Hematopoietic multipotent progenitor cell treated with erythropoietin and hydrocortisone succinate and interleukin-3 and kit ligand, for 6 days (in vitro differentiated cells): ENCODE data around the gene PLAU.
"Not testable (repeated sequence)": the region's sequence is repeated elsewhere in the genome, so short reads cannot be mapped to it uniquely, and the experiment has no call there.

Source experiments
- DNase-seq: peaks from one replicate; pipeline ENCODE4 v3.0.0-alpha.2; 2015

PLAU gene

DNA sequence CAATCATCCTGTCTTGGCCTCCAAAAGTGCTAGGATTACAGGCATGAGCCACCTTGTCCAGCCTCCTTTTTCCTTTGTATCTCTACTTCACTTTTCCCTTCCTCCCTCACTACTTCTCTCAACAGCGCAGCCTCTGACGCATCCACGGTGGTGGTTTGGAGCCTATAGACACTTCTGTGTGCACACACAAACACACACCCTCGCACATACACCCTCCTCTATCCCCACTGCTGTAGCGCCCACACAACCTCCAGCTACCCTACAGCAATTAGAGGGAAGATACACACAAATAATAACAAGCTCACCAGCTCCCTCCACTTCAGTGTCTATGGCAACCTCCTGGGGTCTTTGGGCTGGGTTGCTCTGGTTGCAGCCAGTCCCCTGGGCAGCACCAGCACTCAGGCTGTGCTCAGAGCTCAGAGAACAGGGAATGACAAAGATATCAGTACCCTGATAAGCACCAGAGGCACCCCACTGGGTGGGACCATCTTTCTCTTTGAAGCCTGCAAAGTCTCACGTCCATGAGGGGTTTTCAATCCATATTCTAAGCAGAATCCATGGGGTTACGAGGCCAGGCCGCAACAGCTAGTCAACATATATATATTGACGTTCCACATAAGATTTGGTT, 33.3 kb upstream of the PLAU start:
- no peak for DNase-seq

DNA sequence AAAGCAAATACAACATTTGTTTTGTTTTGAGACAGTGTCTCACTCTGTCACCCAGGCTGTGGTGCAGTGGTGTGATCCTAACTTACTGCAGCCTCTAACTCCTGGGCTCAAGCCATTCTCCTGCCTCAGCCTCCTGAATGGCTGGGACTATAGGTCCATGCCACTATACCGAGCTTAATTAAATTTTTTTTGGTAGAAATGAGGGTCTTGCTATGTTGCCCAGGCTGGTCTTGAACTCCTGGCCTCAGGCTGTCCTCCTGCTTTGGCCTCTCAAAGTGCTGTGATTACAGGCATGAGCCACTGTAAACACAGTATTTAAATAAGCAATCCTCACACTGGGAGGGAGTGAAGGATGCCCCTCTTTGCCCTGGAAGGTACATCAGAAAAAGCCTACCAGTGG, 32.6 kb upstream of the PLAU start:
- no peak for DNase-seq

DNA sequence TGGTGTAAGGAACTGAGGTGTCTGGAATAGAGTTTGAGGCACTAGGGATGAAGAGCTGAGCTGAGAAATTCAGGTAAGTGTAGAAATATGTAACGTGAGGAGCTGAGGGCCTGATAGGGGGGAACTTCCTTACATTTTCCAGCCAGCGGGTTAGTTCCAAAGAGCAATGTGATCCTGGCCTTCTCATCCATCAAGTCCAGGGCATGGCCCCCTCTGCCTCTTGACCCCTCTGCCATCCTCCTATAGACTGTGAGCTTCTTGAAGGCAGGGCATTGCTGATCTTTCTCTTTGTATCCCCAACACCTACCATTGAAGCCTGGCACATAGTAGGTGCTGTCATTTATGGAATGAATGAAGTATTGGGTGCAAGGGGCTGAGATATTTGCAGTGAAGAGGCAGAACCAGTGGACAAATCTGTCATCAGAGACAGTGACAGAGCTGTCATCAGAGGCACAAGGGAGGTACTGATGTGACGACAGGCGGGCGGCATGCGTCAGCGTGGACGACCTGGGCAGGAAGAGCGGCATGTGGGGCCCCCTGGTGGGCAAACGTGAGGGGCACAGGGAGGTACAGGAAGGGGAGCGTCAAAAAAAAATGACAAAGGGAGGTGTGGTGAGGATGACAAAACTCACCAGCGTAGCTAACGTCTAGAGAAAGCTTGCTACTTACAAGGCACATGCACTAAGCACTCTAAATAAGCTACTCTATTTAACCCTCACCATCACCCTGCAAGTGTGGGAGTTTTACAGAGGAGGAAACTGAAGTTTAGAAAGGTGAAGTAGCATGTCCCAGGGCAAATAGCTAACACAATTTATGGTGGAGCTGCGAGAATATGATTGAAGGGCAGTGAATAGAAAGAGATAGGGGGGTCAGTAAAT, 31.4 kb upstream of the PLAU start:
- peak; percentile 95 for DNase-seq

DNA sequence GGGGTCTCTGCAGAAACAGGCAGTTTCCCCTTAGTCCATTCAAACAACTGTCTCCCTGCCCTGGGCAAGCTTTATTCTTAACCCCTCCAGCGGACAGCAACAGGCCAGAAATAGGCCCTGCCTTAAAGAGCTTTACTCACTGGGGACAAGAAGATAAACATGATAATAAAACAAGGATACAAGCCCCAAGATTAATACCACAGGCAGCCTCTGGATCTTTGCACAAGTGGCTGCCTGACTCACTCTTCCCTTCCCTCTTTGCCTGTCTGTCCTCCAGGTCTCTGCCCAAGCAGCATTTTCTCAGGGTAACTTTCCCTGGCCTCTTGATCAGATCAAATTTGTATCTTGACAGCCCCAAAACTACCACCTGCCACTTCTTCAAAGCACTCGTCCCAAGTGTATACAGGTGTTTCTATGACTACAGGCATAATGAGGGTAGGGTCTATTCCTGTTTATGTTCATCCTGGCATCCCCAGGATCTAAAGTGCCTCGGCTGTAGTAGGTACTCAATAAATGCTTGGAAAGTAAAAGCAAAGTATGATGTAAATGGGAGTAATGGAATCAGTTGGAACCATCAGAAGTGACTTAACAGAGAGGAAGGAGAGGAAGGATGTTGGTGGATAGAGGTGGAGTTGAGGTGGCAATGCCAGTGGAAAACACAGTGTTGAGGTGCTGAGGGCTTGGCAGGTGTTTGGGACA, 29.6 kb upstream of the PLAU start:
- no peak for DNase-seq

DNA sequence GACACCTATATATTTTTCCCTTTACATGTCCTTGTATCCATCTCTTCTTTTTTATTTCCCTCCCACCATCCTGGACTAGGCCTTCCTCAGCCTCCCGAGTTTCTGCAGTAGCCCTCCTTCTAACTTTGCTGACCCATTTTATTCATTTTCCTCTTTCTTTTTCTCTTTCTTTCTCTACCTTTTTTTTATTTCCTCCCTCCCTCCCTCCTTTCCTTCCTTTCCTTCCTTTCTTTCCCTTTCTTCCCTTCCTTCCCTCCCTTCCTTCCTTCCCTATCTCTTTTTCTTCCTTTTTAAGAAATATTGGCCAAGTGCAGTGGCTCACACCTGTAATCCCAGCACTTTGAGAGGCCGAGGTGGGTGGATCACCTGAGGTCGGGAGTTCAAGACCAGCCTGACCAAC, 26.9 kb upstream of the PLAU start:
- DNase-seq, result no peak

DNA sequence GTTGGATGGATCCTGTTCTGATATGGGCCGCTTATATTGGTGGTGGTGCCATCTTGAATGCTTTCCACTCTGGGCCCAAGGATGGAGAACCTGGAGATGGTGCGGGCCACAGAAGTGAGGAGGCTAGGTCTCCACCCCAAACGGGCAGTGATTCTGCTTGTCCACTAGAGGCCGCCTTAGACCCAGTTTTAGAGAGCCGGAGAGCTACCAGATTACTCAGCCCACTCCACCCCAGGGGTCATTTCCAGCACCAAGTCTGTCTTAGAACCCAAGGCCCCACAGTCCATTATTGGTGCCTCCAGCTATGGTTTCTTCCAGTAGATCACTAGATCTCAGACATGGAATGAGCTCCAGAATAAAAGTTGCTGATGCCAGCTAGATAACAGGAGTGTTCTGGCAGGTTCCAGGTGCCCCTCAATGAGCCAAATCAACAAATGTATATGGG, 24.8 kb upstream of the PLAU start:
- DNase-seq, result peak; percentile 90

DNA sequence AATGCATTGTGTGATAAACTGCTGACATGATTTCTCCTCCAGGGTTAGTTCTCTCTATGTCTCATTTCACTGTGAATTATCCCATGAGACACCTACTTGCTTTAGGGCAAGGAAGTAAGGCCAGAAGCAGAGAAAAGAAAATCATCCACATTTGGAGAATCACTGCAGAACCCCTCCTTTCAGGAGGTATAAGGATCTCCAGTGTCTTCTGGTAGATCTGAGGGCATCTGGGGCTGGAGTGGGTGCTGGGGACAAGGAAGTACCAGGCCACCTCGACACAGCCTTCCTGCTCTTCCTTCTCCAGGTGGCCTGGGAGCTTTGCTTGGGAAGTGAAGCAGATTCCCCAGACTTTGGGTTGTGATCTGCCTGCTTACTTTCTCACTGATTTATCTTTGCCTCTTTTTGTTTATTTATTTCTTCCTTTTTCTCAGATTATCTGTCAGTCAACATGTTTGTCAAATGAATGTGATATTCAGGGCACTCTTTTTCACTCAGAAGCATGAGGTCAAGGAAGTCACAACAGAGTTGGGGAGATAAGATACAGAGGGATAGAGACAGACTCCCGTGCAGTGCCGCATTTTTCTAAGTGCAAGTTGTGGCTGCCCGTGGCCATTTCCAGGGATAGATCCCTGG, 24.2 kb upstream of the PLAU start:
- DNase-seq, result no peak

DNA sequence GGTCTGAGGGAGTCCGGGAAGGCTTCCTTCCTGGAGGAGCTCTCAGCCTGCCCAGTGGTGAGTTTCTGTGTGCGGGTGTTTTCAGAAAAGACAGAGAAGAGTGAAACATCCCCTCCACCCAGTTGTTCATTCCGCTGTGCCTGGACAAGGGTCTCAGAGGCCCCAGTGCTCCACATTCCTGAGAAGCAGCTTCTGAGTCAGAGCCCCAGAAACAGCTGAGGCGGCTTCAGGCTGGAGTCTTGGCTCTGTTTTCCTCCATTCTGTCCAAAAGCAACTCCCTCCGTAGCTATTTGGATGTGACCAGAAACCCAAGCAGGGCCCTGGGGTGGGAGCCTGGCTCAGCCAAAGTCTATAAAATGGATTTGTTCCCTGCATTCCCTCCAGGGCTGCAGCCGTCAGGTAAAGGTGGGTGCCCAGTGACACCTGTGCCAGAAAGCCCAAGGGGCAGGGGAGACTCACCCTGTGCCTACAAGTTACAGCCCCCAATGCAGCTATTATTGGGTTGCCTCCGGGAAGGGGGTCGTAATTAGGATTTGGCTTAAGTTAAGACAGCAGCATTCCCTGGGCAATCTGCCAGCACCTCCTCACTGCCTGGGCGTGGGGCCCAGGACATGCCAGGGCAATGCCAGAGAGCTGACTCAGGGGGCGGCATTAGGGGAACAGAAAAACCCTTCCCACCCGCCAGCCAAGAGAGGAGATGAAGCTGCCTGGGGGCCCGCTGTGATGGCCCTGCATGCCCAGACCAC, 23.5 kb upstream of the PLAU start:
- DNase-seq, result peak; percentile 72

DNA sequence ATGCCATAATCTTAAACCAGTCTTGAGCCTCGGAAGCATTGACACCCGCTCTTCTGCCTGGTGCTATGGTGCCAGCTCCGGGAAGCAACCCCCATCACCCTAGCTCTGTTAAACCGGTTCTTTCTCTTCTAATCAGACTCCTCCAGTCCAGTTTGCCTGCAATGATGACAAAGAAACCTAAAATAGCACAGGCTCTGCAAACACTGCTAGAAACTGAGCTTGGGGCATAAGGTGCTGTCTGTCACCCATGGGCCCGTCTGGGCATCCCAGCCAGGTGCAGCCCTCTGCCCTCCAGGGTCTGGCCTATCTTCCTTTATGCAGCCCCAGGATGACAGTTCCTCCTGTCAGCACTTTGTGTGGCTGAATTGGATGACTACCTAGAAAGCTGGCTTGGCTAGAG, 22.4 kb upstream of the PLAU start:
- no peak for DNase-seq

DNA sequence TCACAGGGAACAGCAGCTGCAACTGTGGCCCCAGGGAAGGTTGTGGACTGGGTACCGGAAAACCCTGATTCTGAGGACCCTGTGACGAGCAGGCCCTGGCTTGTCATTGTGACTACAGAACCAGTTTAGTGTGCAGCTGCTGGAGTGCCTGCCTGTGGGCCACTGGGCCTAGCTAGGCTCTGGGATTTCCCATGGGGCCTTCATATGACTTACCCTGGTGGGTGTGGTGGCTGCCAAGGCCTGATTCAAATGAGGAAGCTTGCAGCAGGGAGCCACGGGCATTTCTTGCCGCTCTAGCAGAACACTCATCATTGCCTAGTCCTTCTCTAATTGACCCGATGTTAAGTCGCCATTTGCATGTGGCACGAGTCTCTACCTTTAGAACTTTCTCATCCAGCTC, 21.9 kb upstream of the PLAU start:
- DNase-seq, result peak; percentile 73

DNA sequence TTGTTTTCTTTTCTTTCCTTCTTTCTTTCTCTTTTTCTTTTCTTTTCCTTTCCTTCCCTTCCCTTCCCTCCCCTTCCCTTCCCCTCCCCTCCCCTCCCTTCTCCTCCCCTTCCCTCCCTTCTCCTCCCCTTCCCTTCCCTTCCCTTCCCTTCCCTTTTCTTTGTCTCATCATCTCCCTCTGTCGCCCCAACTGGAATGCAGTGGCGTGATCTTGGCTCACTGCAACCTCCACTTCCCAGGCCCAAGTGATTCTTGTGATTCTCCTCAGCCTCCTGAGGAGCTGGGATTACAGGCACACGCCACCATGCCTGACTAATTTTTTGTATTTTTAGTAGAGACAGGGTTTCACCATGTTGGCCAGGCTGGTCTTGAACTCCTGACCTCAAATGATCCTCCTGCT, 21.5 kb upstream of the PLAU start:
- DNase-seq, result not testable (repeated sequence)

DNA sequence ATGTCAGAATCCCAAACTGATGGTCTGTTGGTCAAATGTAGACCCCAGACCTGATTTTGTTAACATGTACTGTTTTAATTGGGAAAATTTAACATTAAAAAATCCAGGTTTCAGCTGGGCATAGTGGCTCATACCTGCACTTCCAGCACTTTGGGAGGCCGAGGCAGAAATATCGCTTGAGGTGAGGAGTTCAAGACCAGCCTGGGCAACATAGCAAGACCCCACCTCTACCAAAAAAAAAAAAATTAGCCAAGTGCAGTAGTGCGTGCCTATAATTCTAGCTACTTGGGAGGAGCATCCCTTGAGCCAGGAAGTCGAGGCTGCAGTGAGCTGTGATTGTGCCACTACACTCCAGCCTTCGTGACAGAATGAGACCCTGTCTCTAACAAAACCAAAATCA, 20.7 kb upstream of the PLAU start:
- DNase-seq, result no peak

DNA sequence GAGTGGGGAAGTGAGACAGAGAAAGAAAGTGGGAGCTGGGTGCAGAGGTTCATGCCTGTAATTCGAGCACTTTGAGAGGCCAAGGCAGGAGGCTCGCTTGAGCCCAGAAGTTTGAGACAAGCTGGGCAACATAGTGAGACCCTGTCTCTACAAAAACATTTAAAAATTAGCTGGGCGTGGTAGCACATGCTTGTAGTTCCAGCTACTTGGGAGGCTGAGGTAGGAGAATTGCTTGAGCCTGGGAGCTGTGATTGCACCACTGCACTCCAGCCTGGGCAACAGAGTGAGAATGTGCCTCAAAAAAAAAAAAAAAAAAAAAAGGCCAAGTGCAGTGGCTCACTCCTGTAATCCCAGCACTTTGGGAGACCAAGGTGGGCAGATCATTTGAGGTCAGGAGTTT, 20.1 kb upstream of the PLAU start:
- DNase-seq, result not testable (repeated sequence)

DNA sequence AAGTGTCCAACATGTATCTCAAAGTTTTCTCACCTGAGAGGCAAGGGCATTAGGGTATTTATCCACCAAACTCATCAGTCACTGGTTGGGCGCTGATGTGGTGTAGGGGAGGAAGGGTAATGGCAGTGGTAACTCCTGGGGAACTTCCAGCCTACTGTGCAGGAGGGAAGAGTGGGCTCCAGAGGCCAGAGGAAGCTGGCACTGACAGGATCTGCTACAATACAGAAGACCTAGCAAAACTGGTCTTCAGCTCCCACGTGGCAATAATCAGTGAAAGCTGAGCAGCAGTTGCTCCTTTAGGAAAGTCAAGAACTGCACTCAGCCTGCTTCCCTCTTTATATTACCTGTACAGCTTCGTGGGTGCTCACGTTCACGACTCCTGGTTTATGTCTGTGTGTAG, 19.4 kb upstream of the PLAU start:
- no peak for DNase-seq

DNA sequence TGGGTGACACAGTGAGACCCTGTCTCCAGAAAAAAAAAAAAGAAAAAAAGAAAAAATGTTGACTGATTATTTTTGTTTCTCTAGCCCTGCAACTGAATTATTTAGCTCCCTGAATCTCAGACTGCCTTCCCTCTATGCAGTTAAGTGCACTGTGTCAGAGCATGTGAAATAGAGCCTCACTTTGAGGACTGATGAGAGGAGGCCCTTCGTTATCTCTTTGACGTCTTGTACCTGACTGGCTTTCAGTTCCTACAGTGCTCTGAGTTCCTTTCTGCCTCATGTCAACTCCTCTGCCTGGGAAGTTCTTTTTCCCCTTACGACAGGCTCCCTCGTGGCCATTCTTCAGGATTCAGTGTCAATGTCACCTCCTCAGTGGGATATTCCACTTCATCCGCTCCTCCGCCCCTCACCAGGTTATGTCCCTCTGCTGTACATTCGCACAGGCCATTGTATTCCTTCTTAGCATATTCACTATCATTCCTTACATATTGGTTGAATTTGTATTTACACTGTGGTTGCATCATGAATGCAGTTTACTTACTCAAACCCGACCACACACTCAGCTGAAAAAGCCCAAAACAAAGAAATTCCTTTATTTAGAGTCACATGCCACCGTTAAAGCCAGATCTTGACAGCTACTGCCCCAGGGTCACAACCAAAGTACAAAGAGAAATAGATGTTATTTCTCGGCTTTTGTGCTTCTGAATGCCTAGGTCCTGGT, 18.5 kb upstream of the PLAU start:
- DNase-seq, result no peak

DNA sequence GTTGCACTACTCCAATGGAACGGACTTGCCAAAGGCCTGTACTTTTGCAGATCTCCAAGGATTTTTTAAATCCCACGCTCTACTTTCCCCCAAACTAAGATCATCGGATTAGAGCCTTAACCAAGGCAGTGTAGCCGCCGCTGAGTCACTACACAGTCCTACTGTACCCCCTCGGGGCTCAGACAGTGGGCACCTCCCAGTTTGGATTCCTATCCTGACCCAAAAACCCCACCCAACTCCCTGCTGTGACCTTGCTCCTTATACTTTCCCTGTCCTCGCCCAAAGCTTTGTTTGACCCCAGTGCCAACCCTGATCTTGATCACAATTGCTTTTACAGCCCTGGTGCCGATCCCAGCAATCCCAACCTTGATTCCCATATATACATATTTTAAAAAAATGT, 17.5 kb upstream of the PLAU start:
- no peak for DNase-seq

DNA sequence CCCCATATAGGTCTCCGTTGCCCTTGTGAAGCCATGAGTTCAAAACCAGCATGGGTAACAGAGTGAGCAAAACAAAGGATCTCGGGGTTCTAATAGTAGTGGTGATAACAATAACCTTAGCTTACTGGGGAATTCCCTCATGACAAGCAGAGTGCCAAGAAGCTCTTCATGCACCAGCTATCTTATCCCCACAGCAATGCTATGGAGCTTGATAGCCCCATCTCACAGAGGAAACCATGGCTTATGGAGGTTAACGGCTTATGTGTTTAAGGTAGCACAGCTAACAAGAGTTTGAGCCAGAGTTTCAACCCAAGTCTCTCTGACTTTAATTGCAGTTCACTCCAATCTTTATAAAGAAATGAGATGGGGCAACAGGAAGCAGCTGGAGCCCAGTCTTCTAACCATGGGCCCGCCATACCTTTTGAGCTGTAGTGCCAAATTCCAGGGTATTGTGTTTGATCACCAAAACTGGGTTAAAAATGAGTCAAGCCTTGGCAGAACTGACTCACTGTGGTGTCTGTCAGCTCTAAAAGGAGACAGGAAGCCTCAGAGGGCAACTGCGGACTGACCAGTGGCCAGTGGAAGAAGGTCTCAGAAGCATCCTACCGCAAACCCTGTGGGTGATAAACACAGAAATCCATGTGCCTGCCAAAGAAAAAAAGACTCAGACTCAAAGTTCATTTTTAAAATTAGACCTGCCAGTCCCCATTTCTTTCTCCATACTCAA, 16.5 kb upstream of the PLAU start:
- DNase-seq, result peak; percentile 64

DNA sequence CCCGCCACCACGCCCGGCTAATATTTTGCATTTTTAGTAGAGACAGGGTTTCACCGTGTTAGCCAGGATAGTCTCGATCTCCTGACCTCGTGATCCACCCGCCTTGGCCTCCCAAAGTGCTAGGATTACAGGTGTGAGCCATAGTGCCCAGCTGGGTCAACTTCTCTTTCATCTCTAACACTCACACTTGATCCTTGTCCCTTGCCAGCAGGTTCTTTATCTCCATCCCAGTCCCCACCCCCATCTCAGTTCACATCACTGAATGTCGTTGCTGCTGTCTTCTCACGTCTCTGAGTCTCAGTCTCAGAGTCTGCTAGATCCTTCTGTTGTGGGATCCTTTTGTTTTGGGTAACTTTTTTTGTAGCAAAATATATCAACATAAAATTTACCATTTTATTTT, 15.6 kb upstream of the PLAU start:
- not testable (repeated sequence) for DNase-seq

DNA sequence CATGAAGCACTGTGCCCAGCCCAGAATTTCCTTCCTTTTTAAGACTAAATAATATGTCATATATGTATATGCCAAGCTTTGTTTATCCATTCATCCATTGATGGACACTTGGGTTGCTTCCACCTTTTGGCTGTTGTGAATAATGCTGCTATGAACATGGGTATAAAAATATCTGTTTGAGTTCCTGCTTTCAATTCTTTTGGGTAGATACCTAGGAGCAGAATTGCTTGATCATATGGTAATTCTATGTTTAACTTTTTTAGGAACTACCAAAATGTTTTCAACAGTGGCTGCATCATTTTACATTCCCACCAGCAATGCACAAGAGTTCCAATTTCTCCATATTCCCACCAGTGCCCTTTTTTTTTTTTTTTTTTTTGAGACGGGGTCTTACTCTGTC, 13.2 kb upstream of the PLAU start:
- DNase-seq, result no peak

DNA sequence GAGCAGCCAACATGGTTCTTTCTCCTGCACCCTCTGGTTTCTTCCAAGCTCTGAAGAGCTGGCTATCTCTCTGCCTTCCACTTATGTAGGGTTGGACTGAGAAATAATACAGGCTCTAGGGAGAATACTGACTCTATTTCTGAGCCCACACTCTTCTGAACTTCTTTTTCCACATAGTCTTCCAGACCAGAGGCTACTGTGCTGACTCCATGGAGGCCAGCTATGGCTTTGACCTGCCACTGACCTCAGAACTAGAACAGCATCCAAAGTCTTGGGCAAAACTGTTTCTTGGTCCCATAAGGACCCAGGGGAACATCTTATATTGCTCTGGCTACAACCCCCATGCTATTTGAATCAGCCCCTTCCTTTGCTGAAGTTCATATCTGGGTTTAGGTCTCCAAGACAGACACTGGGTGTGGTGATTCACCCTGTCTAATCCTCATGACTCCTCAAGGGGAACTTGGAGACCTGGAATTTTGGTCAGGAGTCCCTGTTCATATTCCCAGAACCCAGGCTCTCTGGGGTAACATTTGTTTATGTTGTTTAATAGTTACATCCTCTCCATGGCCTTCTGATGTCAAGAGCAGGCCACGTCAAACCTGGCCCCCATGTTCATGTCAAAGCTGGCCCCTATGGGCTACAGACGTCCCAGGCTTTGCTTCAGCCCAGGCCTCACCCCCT, 12.1 kb upstream of the PLAU start:
- no peak for DNase-seq

DNA sequence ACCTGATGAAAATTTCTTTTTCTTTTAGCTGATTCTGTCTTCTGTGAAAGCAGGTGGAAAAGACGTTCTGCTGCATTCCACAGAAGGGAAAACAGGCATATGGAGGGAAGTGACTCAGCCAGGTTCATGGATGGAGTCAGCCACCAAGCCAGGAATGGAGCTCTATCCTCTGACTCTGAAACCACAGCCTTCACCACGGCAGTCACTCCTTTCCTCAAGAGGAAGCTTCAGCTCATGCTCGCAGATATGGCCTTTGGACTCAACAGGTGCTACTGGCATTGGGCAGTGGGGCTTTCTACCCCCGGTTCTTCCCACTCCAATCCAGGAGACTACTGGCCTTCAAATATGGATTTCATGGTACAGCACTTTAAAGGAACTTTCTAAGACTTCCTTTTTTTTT, 11.5 kb upstream of the PLAU start:
- no peak for DNase-seq
